ENCODE data around the gene TAF11. TPM values are rescaled to one million over a fixed set of nuclear protein-coding genes. Genes with fewer than 3 reads are reported as not detected.
A peak's percentile ranks its signal among the peaks of the same experiment; 100 is the strongest.
"Not testable (repeated sequence)": the region's sequence is repeated elsewhere in the genome, so short reads cannot be mapped to it uniquely, and the experiment has no call there.

The TAF11 gene
- total RNA-seq, 1 experiment from 2014 or later: 46.3 TPM

DNA sequence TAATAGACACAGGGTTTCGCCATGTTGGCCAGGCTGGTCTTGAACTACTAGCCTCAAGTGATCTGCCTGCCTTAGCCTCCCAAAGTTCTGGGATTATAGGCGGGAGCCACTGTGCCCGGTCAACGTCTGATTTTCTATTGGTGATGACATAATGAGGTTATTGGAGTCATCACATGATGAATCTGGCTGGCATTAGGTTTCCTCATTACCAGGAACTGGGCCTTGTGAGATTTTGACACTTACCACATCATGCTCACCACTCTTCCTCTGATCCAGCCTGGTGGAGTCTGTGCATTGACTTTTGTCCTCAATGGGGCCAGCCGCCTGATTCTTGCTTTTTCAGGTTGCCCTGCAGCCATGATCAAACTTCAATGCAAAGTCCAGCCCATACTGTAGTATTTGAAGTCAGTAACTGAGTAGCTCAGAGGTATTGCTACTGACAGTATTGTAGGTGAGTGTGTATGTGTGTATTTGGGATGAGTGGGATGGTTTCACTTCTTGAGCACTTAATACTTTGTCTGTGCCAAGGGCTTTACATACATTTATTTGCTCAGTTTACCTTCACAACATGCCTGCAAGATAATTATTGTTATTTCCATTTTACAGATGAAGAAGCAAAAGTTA lies 17.3 kb upstream of the TAF11 start:
- no peak for DNase-seq (ENCODE audit: low read depth)

DNA sequence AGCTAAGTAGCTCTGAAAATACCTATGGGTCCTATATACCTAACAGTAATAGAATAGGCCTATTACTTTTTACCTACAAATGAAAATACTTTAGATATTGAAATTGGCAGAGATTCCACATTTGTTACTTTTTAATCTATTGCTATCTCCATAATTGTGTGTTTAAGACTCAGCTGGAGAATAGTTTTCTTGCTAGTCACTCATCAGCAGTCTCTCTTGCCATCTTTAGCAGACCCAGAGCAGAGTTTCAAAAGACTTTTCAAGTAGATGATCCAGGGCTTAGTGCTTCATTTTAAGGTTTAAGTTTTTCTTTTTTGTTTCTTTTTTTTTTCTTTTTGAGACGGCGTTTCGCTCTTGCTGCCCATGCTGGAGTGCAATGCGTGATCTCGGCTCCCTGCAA lies 14.1 kb upstream of the TAF11 start:
- no peak for DNase-seq (ENCODE audit: low read depth)

DNA sequence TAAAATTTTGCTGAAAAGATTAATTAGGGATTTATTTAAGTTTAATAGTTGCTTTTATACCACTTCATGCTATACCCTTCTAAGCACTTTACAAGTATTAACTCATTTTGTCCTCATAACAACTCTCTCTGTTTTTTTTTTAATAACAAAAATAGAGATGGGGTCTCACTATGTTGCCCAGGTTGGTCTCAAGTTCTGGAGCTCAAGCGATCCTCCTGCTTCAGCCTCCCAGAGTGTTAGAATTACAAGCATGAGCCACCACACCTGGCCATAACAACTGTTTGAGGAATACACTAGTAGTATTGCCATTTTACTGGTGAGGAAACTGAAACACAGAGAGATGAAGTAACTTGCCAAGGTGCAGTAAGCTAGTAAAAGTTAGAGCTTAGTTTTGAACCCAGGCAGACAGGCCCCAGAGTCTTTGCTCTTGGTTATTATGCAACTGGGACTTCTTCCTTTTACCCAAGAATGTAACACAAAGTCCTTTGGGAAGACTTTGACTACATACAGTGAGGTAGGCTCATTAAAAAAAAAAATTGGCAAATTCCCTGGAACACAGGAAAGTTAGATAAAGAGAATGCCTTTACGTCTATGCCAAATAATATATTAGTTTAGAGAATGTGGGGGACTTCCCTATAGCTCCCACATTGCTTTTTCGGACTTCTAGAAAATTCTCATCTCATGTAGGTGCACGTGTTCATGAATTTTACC lies 12.6 kb upstream of the TAF11 start:
- DNase-seq (ENCODE audit: low read depth): no peak

DNA sequence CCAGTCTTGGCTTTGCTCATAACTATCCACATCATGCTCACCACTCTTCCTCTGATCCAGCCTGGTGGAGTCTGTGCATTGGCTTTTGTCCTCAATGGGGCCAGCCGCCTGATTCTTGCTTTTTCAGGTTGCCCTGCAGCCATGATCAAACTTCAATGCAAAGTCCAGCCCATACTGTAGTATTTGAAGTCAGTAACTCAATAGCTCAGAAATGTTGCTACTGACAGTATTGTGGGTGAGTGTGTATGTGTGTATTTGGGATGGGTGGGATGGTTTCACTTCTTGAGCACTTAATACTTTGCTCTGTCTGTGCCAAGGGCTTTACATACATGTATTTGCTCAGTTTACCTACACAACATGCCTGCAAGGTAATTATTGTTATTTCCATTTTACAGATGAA lies 11.9 kb upstream of the TAF11 start:
- not testable (repeated sequence) for DNase-seq (ENCODE audit: low read depth)

DNA sequence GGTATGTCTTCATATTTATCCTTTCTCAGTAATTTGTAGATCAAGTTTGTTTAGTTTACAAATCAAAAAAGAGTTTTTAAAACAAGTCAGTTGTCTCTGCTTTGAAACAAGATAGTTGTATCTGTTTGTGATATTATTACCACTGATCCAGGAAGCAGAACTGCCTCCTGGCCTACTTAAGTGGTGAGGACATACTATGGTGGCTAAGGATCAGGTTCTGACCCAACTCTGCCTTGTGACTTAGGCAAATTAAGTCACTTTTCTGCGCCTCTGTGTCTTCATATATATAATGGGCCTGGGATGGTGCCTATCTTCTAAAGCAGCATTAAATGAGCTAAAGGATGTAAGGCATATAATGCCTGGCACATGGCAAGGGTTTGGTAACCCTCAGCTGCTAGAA lies 9.9 kb upstream of the TAF11 start:
- no peak for DNase-seq (ENCODE audit: low read depth)

DNA sequence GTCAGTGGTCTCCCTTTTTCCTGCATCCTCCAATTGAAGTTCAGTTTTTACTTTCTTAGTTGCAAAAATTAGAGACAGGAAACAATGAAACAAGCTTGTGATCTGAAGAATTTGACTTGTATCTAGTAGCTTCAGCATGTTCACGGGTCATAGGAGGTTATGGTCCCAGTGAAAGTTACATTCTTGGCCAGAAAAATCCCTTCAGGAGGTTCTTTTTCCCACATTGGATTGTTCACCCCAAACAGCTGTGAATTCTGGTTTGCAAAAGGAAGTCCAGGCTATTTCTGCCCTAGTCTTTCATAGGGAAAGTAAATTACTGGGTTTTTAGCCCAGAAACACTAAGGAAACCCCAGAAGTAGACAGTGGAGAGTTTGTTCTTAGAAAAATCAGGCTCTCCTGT lies 9.3 kb upstream of the TAF11 start:
- no peak for DNase-seq (ENCODE audit: low read depth)

DNA sequence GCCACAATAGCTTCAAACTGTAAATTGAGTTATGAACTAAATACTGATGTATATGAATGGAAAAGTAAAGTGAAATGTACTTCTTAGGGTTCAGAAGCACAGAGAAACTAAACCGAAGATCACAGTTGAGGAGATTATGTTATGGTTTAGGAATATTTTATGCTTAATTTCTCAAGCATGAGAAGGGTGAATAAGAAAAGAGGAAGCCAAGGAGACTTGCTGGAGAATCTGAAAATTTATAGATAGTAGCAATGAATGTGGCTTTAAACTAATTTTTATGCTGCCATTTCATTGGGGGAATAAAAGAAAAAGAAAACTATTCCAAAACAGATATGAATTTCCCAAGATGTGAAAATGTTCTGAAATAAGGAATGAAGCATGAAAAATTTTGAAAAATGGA lies 6.9 kb upstream of the TAF11 start:
- no peak for DNase-seq (ENCODE audit: low read depth)

DNA sequence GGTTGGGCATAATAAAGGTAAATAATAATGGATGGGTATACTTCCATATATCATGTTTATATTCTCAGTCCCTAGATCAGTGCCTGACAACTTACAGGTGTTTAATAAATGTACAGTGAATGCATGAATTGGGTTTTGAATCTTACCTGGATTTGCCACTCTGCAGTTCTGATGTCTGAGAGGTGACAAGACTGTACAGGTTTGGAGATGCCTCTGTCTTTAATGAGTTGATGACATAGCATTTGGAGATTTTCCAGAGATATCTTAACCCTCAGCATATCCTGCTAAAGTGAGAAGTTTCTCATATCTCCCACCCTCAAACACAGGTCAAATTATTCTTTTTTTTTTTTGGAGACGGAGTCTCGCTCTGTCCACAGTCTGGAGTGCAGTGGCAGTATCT lies 3.5 kb upstream of the TAF11 start:
- DNase-seq (ENCODE audit: low read depth): no peak

DNA sequence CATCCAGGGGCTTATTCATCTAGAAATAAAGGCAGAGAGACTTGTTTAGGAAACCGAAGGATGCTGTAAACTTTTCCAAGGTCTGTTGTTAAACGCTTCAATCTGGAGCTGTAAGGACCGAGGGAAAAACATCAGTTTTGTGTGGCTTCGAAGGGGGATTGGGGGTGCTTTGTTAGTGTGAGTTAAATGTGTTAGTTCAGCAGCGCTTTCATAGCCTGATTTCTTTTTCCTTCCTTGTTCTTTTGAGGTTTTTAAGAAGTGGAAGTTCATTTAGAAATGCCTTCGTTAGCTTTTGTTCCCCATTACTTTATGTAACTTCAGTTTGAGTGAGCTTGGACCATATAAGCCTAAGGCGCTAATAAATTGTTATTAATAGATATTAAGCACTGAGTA lies 2.7 kb upstream of the TAF11 start:
- no peak for DNase-seq (ENCODE audit: low read depth)

DNA sequence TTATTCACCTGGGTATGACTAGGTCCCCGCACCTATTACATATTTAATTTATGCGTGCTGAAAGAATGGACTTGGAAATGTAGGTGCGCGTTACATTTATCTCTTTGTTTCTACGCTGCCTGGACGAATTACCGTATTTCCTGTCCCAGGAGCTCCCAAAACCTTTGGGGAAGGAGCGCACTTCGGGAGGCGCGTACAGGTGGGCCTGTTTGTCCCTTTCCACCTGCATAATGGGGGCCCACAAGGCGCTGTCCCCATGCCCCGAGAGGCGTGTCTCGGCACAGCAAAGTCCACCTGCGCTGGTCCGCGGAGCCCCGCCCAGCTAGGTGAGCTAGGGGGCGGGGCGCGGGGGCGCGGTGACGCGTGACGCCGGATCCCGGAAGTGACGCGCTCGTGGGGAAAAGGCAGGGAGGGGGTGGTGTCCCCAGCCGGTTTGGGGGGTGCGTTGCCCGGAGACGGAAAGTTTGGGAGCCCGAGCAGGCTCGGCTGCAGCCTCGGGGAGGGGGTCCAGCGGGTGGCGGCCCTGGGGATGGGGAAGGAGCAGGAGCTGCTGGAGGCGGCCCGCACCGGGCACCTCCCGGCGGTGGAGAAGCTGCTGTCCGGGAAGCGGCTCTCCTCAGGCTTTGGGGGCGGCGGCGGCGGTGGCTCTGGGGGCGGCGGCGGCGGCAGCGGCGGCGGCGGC lies 1.2 kb upstream of the TAF11 start, which contains the start of gene ANKS1A:
TSS of gene ANKS1A (plus strand) at position 382 of the 682 bp plus-strand sequence. CDS start at position 530, 148 bp downstream.
- DNase-seq (ENCODE audit: low read depth): peak; percentile 52

DNA sequence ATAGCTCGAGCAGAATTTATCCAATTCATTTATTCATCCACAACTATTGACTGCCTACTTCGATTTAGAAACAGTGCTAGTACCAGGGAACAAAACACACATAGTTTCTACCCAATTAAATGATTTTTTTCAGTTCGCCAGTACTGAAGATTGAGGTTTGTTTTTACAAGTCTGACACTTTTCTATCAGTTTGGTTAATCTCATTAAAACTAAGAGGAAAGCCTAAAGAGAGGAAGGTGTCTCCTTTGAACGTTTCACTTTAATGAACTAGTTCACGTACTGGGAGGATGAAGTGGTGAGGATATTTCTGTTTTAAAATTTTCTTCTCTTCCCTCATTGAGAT lies 643 bp upstream of the TAF11 start:
- DNase-seq (ENCODE audit: low read depth): no peak

DNA sequence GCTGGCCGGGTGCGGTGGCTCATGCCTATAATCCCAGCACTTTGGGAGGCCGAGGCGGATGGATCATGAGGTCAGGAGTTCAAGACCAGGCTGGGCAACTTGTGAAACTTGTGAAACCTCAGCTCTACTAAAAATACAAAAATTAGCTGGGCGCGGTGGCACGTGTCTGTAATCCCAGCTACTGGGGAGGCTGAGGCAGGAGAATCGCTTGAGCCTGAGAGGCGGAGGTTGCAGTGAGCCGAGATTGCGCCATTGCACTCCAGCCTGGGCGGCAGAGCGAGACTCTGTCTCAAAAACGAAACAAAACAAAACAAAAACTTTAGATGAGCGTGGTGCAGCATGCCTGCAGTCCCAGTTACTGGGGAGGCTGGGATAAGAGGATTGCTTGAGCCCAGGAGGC lies 2.0 kb downstream of the TAF11 start:
- not testable (repeated sequence) for DNase-seq (ENCODE audit: low read depth)

DNA sequence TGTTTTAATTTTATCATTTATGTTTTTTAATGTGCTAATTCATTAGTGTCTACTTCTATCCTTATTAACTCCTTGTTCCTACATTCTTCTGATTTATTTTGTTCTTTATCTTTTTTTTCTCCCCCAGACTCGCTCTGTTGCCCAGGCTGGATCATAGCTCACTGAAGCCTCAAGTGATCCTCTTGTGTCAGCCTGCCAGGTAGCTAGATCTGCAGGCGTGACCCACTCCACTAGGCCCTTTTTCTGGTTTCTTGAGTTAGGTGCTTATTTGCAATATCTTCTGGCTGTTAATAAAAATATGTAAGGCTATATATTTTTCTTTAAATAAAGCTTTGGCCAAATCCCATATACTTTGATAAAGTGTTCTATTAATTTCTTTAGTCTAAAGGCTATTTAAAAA lies 2.8 kb downstream of the TAF11 start:
- DNase-seq (ENCODE audit: low read depth): no peak

DNA sequence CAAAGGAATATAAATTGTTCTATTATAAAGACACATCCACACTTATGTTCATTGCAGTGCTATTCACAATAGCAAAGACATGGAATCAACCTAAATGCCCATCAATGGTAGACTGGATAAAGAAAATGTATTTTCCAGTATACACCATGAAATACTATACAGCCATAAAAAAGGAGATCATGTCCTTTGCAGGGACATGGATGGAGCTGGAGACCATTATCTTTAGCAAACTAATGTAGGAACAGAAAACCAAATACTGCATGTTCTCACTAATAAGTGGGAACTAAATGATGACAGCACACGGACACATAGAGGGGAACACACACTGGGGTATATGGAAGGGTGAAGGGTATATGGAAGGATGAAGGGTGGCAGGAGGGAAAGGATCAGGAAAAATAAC lies 3.8 kb downstream of the TAF11 start:
- not testable (repeated sequence) for DNase-seq (ENCODE audit: low read depth)

DNA sequence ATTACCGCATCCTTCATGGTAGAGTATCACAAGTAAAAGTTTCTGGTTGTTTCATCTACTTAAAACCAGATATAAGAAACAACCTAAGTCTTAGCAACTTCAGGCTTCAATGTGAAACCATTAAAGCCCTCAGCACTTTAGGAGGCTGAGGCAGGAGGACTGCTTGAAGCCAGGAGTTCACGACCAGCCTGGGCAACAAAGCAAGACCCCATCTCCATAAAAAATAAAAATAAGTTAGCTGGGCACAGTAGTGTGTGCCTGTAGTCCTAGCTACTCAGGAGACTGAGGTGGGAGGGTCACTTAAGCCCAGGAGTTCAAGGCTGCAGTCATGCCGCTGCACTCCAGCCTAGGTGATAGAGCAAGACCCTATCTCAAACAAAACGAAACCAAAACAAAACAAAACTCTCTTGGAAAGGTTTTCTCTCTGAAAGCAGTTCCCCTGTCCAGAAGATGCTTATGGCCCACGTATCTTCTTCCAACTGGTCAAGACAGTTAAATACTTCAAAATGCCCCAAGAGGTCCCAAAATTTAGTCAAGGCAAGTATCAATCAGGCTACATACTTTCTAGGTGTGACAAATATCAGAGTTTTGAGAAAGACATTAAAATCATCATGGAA lies 9.9 kb downstream of the TAF11 start:
- DNase-seq (ENCODE audit: low read depth): no peak

DNA sequence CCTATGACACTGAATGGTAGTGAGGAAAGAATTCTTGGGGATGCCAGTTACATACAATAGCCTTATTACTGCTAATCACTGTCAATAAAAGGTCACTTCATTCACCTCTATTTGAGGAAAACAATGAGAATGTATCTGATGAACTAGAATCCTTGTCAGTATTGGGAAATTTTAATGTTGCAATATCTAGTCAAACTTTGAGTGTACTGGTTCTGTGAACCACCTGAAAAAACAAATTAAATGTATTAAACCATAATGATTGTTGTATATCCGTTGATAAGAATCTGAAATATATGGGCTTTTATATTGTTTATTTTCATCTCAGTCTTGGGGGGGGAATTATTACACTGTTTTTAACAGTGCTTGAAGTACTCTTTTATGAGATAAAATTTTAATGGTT lies 10.6 kb downstream of the TAF11 start:
- no peak for DNase-seq (ENCODE audit: low read depth)

DNA sequence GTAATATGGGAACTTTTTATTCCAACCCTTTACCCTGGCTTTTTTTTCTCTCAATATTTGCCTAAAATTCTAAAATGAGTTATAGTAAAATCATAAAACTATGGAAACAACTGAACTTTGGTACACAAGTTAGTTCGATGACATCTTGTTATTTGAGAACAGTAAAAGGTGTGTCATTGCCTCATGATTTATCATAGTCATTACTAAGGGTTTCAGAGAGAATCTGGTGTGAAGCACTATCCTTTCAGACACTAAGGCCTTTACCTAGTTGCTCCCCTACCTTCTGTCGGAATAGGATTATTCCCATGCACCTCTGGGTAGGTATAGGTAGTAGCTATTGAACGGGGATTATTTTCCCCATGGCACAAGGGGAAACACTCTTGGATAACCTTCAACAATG lies 11.4 kb downstream of the TAF11 start:
- DNase-seq (ENCODE audit: low read depth): no peak

DNA sequence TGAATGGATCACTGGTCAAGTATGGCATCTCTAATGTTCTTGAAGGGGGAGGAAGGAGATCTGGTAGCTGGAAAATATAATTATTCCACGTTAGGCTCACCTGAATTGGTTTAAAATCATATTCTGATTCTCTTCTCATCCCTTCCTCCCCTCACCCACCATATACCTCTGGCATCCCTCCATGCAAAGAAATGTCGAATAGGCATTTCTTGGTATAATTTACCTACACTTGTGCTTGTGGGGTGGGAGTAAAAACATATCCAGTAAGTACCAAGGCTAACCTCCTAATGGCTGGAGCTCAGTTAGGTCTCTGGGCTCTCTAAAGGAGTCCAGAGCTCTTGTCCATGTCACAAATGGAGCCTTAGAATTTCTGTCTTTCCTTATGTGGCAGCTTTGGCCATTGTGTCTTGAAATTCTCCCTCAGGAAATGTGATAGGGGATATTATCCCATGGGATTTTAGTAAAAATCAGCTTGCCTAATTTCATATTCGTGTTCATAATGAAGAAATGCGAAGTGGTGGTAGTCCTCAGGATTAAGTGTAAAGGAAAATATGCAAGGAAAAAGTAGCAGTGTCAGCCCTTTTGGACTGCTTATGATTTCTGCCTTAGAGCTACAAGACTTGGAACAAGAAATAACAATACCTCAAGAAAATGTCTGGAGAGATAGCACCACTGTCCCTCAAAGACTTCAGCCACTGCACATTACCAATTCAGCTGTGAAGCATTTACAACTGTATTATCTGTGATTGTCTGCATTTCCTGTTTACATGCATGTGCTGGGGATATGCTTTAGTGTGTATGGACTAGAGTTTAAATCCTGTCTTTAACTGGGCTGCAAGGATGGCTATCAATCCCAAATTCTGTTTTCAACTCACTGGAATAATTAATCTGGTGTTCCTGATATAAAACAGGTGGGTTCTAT lies 12.3 kb downstream of the TAF11 start:
- no peak for DNase-seq (ENCODE audit: low read depth)

DNA sequence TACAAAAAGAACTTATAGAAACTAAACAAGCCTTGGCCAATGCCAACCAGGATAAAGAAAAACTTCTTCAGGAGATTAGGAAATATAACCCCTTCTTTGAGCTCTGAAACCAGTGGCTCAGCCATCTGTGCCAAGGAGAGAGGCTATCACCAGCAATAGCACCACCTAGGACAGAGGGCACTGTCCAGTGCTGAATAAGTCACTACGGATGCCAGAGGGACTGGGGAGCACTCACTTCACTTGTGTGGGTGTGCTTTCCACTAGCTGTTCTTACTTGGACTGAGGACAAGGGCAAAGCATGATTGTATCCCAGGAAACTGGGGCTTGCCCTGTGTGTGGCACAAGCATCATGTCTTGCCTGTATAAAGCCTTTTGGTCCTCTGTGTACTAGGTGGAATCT lies 15.5 kb downstream of the TAF11 start:
- DNase-seq (ENCODE audit: low read depth): no peak

DNA sequence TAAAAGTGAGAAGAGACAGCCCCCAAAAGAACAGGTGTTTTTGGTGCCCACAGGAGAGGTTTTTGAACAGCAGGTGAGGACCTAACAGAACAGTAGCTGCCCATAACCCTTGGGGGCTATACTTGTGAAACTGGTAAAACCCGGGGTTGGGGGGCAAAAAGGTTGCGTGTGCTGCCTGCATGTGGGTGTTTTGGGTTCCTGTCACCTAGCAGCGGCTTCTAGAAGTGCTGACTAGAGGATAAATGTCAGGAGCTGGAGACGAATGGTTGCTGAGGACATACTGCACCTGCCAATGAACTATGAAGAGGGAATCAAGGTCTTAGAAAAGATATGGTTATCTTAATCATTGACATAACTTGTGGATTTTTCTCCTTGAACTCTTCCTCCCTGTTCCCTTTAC lies 16.0 kb downstream of the TAF11 start:
- DNase-seq (ENCODE audit: low read depth): no peak

DNA sequence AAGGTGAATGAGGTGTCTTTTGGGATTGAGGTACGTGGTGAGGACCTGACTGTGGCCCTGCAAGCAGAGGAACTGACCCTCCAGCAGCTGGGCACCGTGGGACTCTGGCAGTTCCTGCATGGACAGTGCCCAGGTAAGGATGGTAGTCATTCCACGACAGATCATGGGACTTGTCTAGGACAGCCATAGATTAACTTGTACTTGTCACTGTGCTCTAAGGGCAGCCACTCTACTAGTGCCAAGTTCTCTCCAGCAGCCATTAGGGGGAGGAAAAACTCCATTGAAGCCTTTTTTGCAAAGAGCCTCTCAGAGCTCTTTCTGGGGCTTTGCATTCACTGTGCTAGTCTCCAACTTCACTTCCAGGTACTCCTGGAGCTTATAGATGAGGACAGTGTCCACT lies 20.4 kb downstream of the TAF11 start:
- DNase-seq (ENCODE audit: low read depth): no peak

DNA sequence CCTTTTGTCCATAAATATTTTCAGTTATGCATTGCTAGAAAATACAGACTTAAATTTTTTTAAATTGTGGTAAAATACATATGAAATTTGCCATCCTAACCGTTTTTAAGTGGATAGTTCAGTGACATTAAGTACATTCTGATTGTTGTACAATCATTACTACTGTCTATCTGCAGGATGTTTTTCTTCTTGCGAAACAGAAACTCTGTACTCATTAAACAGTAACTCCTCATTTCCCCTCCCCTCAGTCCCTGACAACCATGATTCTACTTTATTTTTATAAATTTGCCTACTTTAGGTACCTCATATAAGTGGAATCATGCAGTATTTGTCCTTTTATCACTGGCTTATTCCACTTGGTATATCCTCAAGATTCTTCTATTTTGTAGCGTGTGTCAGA lies 21.3 kb downstream of the TAF11 start:
- no peak for DNase-seq (ENCODE audit: low read depth)
